Testis (tissue), 3 donors: ENCODE measurements around the gene FHIT. TPM values are rescaled to one million over a fixed set of nuclear protein-coding genes. Genes with fewer than 3 reads are reported as not detected.

ENCODE experiments used
- DNase-seq: peaks from one replicate; pipeline ENCODE4 v3.0.0-alpha.2; 2019
- H3K27ac ChIP-seq, 2 donors: fragments of 200-600 bp; sonication (generic); one replicate each; pipeline ENCODE4 v1.5.1; 2019
- H3K27me3 ChIP-seq: fragments of 200-600 bp; sonication (generic); one replicate; pipeline ENCODE4 v1.5.1; 2019
- H3K36me3 ChIP-seq: fragments of 200-600 bp; sonication (generic); one replicate; pipeline ENCODE4 v1.5.1; 2017; ENCODE audit warnings: low read depth; ENCODE audit errors: missing control alignments
- H3K4me1 ChIP-seq: fragments of 200-600 bp; sonication (generic); one replicate; pipeline ENCODE4 v1.5.1; 2019
- H3K4me3 ChIP-seq, 2 donors: fragments of 200-600 bp; sonication (generic); one replicate each; pipeline ENCODE4 v1.5.1; 2017 to 2019
- H3K9me3 ChIP-seq: fragments of 200-600 bp; sonication (generic); one replicate; pipeline ENCODE4 v1.5.1; 2017
- CTCF ChIP-seq, 3 experiments: fragments of 450-650 bp in 2 of 3; fragments of 200-600 bp in 1 of 3; sonication (generic) in 1 of 3; IDR thresholded peaks; one replicate each; pipeline ENCODE4 v1.5.1; 2016 to 2019; ENCODE audit warnings: antibody characterized with exemption in 3 of 3, mild to moderate bottlenecking in 2 of 3, moderate library complexity in 1 of 3
- POLR2A ChIP-seq: fragments of 450-650 bp; IDR thresholded peaks from one replicate; pipeline ENCODE4 v1.6.1; 2017; ENCODE audit warnings: antibody characterized with exemption, mild to moderate bottlenecking, moderate library complexity
- WGBS, 2 donors: methylation state at CpG; one replicate each; pipeline ENCODE4 v1.1.5; 2018; 5-methylcytosine and 5-hydroxymethylcytosine counted together
- intact Hi-C: fragments of 100-400 bp; cut with DNase I; formaldehyde crosslinking; loops from one replicate; pipeline ENCODE4 v1.15.1; 2023; ENCODE audit warnings: low total_unique reads
- polyA plus RNA-seq: library from polyadenylated mRNA; stranded (reverse); fragments of 350-450 nt; fragmentation: Illumina TruSeq; extraction: RNeasy Lipid Tissue Mini Kit (QIAGEN cat#74804); gene quantifications from one replicate; pipeline ENCODE4 v1.2.3, GENCODE V29; 2014; ENCODE audit warnings: low read depth, low replicate concordance; ENCODE audit not compliant: insufficient read depth
- total RNA-seq, 2 donors: library from RNA; depleted of rRNA; stranded (reverse); fragments of >200 nt; gene quantifications; one replicate each; pipeline ENCODE4 v1.2.3, GENCODE V29; 2016

Gene FHIT
- total and polyA plus RNA-seq, 3 donors from 2014 or later = 10.1 to 29.6 (median 15.5) TPM

GRCh38 chr3:59802045-59802444 is 1449.2 kb downstream of the FHIT start:
- H3K4me1 ChIP-seq = no peaks in the 10 kb centered on the region
- H3K4me3 ChIP-seq = no peak overlapping the region
- 91 to 97% methylated on average over 2 of the region's 2 CpGs for WGBS, 2 donors
- H3K36me3 ChIP-seq = no peaks in the 10 kb centered on the region
- no peaks in the 10 kb centered on the region for H3K27me3 ChIP-seq
- H3K9me3 ChIP-seq = no peaks in the 10 kb centered on the region
- intact Hi-C loops = no loop called here
- TF ChIP-seq POLR2A (no peak), CTCF (IDR thresholded peaks at IDR 0.05) (no peak)
- no peak for DNase-seq
- H3K27ac ChIP-seq = no peak overlapping the region

- no peak for TF ChIP-seq POLR2A
- no peak for TF ChIP-seq CTCF (IDR thresholded peaks at IDR 0.05)
- no peak overlapping the region for H3K27ac ChIP-seq
- no peaks in the 10 kb centered on the region for H3K4me1 ChIP-seq
- WGBS, 2 donors = 66 to 79% methylated on average over 2 of the region's 2 CpGs
- intact Hi-C loops = no loop called here
- H3K9me3 ChIP-seq = no peaks in the 10 kb centered on the region
- no peak overlapping the region for H3K4me3 ChIP-seq
- DNase-seq = no peak
- H3K27me3 ChIP-seq = no peaks in the 10 kb centered on the region
- H3K36me3 ChIP-seq = no peaks in the 10 kb centered on the region
Measured at GRCh38 chr3:59800481-59800880, 1450.8 kb downstream of the FHIT start.

- Histone ChIP-seq H3K4me3 (no peak overlapping the region), H3K9me3 (no peaks in the 10 kb centered on the region), H3K27ac (no peak overlapping the region), H3K4me1 (no peaks in the 10 kb centered on the region), H3K36me3 (no peaks in the 10 kb centered on the region), H3K27me3 (no peaks in the 10 kb centered on the region)
- intact Hi-C loops = no loop called here
- no peak for DNase-seq
- TF ChIP-seq POLR2A (no peak), CTCF (IDR thresholded peaks at IDR 0.05) (no peak)
- 91 to 94% methylated on average over 6 of the region's 6 CpGs for WGBS, 2 donors
Measured at GRCh38 chr3:59798372-59799086, 1452.7 kb downstream of the FHIT start.

- Histone ChIP-seq H3K27me3 (no peaks in the 10 kb centered on the region), H3K9me3 (no peaks in the 10 kb centered on the region), H3K4me3 (no peak overlapping the region), H3K27ac (no peak overlapping the region), H3K36me3 (no peaks in the 10 kb centered on the region), H3K4me1 (no peaks in the 10 kb centered on the region)
- intact Hi-C loops = no loop called here
- WGBS, 2 donors = 92 to 93% methylated on average over 5 of the region's 5 CpGs
- TF ChIP-seq CTCF (IDR thresholded peaks at IDR 0.05) = no peak
- TF ChIP-seq POLR2A = no peak
- DNase-seq = no peak
Measured at GRCh38 chr3:59797533-59797932, 1453.7 kb downstream of the FHIT start.

- intact Hi-C loops = no loop called here
- no peak overlapping the region for H3K27ac ChIP-seq
- H3K27me3 ChIP-seq = no peaks in the 10 kb centered on the region
- no peak for TF ChIP-seq POLR2A
- no peak for DNase-seq
- H3K4me3 ChIP-seq = no peak overlapping the region
- H3K4me1 ChIP-seq = no peaks in the 10 kb centered on the region
- WGBS, 2 donors = 88% methylated on average over 2 of the region's 2 CpGs
- no peaks in the 10 kb centered on the region for H3K36me3 ChIP-seq
- H3K9me3 ChIP-seq = no peaks in the 10 kb centered on the region
Measured at GRCh38 chr3:59796456-59796855, 1454.8 kb downstream of the FHIT start.
